ENCODE measurements around the gene RUNDC1.
"Not testable (repeated sequence)": the region's sequence is repeated elsewhere in the genome, so short reads cannot be mapped to it uniquely, and the experiment has no call there.

The RUNDC1 gene

GRCh38 chr17:42991471-42991870 lies 11.1 kb downstream of the RUNDC1 start:
- DNase-seq (ENCODE audit: low read depth), result no peak

- no peak for DNase-seq (ENCODE audit: low read depth)
Observed at GRCh38 chr17:42992872-42993271, 12.5 kb downstream of the RUNDC1 start.

GRCh38 chr17:42993913-42994312 lies 13.5 kb downstream of the RUNDC1 start:
- DNase-seq (ENCODE audit: low read depth), result not testable (repeated sequence)

GRCh38 chr17:42997390-42997983 lies 17.1 kb downstream of the RUNDC1 start:
- DNase-seq (ENCODE audit: low read depth), result no peak

GRCh38 chr17:42997984-42998938 lies 17.9 kb downstream of the RUNDC1 start, which contains the start of gene RPL27:
Gene RPL27 (plus strand): TSS chr17:42998419. CDS start chr17:42998751, 332 bp downstream.
- peak; percentile 100 for DNase-seq (ENCODE audit: low read depth)

GRCh38 chr17:42999003-42999525 lies 18.7 kb downstream of the RUNDC1 start:
- no peak for DNase-seq (ENCODE audit: low read depth)

- DNase-seq (ENCODE audit: low read depth), result not testable (repeated sequence)
Observed at GRCh38 chr17:43000894-43001293, 20.5 kb downstream of the RUNDC1 start.

- DNase-seq (ENCODE audit: low read depth), result peak; percentile 41
Observed at GRCh38 chr17:43003542-43004172, 23.3 kb downstream of the RUNDC1 start.

GRCh38 chr17:43006639-43007551 lies 26.5 kb downstream of the RUNDC1 start, which contains the start of gene IFI35:
Gene IFI35 (plus strand): TSS chr17:43006784. CDS start chr17:43006948, 164 bp downstream.
- DNase-seq (ENCODE audit: low read depth), result peak; percentile 83

GRCh38 chr17:43010667-43011308 lies 30.4 kb downstream of the RUNDC1 start:
- DNase-seq (ENCODE audit: low read depth), result no peak

- DNase-seq (ENCODE audit: low read depth), result no peak
Observed at GRCh38 chr17:43011728-43012472, 31.5 kb downstream of the RUNDC1 start.

GRCh38 chr17:43013296-43013695 lies 32.9 kb downstream of the RUNDC1 start:
- DNase-seq (ENCODE audit: low read depth), result no peak

- DNase-seq (ENCODE audit: low read depth), result no peak
Observed at GRCh38 chr17:43014020-43014648, 33.8 kb downstream of the RUNDC1 start.

- DNase-seq (ENCODE audit: low read depth), result no peak
Observed at GRCh38 chr17:43014649-43015542, 34.5 kb downstream of the RUNDC1 start.

- DNase-seq (ENCODE audit: low read depth), result no peak
Observed at GRCh38 chr17:43015579-43015978, 35.2 kb downstream of the RUNDC1 start.

- DNase-seq (ENCODE audit: low read depth), result no peak
Observed at GRCh38 chr17:43016216-43016615, 35.9 kb downstream of the RUNDC1 start.

GRCh38 chr17:43018008-43018853 lies 37.9 kb downstream of the RUNDC1 start:
- no peak for DNase-seq (ENCODE audit: low read depth)

Measured in fibroblast of gingiva (primary cell).